NCI-H1105 (cell line): ENCODE measurements around the gene DGLUCY.
"Not testable (repeated sequence)": the region's sequence is repeated elsewhere in the genome, so short reads cannot be mapped to it uniquely, and the experiment has no call there.

Experiments used
- DNase-seq: peaks from one replicate; lab custom pipeline; 2025; lab: John Stamatoyannopoulos, UW

Gene DGLUCY

DNA sequence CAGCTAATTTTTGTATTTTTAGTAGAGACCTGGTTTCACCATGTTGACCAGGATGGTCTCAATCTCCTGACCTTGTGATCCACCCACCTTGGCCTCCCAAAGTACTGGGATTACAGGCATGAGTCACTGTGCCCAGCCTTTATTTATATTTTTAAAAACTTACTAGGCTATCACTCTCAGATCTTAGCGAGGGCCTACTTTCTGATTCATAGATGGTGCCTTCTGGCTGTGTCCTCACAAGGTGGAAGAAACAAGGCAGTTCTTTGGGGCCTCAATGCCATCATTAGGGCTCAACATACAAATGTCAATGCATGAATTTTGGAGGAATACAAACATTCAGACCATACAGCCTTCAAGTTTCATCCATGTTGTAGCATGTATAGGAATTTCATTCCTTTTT lies 2.4 kb upstream of the DGLUCY start:
- no peak for DNase-seq

DNA sequence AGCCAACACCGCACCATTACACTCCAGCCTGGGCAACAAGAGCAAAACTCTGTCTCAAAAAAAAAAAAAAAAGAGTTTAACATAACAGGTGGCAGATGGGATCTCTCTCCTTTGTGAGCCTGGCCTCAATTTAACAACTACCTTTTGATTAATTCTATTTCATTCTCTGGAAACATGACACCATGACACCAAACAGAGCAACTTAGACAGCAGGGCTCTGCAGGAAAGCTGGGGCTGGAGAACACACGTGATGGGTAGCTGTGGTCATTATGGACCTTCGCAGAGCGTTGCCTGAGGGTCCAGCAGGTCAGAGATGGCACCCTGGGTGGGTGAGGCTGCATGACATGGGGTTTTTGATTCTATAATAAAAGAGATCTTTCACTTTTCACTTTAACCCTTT lies 1.7 kb upstream of the DGLUCY start:
- no peak for DNase-seq

GRCh38 chr14:91114079-91115065 lies 499 bp downstream of the DGLUCY start:
- no peak for DNase-seq

GRCh38 chr14:91115986-91116770 lies 2.3 kb downstream of the DGLUCY start:
- no peak for DNase-seq

DNA sequence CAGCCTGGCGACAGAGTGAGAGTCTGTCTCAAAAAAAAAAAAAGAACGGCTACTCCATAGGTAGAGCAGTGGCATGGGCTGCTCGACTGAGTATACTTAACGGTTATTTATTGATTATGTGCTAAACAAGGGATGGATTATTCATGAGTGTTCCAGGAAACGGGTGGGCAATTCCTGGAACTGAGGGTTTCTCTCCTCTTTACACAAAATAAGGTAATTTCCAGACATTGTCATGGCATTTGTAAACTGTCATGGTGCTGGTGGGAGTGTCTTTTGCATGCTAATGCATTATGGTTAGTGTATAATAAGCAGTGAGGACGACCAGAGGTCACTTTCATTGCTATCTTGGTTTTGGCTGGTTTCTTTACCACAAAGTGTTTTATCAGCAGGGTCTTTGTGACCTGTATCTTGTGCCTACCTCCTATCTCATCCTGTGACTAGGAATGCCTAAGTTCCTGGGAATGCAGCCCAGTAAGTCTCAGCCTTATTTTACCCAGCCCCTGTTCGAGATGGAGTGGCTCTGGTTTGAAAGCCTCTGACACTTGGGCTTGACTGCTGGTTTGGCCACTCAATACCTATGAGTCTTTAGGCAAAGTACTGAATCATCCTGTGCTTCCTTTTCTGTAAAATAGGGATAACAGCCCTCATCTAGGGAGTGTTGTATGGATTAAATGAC lies 3.2 kb downstream of the DGLUCY start:
- no peak for DNase-seq

GRCh38 chr14:91117960-91118359 lies 4.1 kb downstream of the DGLUCY start:
- no peak for DNase-seq

- no peak for DNase-seq
Observed at GRCh38 chr14:91118511-91119068, 4.7 kb downstream of the DGLUCY start.

GRCh38 chr14:91119556-91120311 lies 5.9 kb downstream of the DGLUCY start:
- DNase-seq: no peak

DNA sequence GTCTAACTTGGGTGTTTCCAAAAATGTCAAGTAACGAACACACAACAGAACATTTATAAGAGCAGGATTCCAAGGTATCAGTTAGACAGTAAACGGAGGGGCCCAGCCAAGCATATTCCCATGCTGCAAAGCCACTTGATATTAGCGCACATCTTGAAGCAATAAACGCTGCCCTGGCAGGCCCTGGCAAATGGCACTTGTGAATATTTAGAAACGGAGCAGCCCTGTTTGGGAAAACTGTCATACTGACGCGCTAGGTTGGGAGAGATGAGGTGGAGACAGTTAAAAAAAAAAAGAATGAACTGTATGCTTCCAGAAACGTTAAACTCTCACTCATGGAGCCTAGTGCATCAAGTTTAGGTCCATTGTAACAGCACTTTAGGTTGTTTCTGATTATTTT lies 9.3 kb downstream of the DGLUCY start:
- DNase-seq: no peak

- not testable (repeated sequence) for DNase-seq
Observed at GRCh38 chr14:91124406-91125270, 10.8 kb downstream of the DGLUCY start.

GRCh38 chr14:91125271-91125660 lies 11.4 kb downstream of the DGLUCY start:
- DNase-seq: no peak

DNA sequence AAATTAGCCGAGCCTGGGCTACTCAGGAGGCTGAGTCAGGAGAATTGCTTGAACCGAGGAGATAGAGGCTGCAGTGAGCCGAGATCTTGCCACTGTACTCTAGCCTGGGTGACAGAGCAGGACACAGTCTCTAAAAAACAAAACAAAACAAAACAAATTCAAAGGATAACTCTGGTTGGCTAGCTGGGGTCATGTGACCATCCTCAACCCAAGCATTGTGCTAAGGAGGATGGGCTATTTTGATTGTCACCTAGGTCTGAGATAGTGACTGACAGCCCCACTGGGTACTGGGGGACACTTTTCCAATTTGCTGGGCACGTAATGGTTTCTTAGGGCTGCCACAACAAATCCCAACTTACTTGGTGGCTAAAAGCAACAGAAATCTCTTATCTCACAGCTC lies 11.9 kb downstream of the DGLUCY start:
- DNase-seq: no peak

DNA sequence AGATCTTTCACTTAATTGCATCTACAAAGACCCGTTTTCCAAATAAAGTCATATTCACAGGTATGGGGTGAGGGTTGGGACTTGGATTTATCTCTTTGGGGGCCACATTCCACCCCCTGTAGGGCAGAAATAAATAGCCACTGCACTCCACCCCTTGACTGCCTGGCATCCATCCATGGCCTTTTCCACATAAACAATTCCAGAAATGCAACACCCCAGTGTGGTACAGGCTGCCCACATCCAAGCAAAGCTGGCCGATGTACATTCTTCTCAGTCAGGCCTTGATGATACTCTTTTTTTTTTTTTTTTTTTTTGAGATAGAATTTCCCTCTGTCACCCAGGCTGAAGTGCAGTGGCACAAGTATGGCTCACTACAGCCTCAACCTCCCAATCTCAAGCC lies 12.9 kb downstream of the DGLUCY start:
- no peak for DNase-seq

GRCh38 chr14:91127401-91127801 lies 13.5 kb downstream of the DGLUCY start:
- DNase-seq: no peak

DNA sequence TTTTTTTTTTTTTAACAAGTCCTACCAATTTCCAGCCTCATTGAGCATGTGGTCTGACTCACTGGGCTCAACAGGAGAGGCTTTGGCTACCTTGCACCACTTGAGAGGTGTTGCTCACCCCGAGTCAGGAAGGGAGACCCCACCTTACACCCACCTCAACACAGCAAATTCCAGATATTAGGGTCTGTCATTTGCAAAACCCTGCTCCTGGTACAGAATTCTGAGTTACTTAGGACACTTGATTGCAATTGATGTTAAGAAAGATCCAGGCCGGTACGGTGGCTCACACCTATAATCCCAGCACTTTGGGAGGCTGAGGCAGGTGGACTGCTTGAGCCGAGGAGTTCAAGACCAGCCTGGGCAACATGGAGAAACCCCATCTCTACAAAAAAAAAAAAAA lies 14.1 kb downstream of the DGLUCY start:
- DNase-seq: no peak

DNA sequence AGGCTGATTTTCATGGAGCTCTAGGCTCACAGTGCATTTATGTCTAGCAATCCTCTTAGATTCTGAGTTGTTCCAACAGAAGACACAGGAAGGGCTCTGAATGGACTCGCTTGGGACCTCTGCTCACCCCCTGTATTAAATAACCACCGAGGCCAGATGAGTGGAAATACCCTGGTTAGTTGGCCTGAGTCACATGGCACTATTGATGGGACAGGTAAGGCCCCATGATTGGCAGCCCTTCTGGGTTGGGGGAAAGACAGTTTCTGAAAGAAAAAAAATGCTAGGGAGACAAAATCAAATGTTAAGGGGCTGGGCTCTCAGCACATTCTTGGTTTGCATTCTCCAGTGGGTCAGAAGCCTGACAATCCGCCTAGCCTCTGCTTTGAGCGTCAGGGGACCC lies 14.8 kb downstream of the DGLUCY start:
- DNase-seq: no peak

DNA sequence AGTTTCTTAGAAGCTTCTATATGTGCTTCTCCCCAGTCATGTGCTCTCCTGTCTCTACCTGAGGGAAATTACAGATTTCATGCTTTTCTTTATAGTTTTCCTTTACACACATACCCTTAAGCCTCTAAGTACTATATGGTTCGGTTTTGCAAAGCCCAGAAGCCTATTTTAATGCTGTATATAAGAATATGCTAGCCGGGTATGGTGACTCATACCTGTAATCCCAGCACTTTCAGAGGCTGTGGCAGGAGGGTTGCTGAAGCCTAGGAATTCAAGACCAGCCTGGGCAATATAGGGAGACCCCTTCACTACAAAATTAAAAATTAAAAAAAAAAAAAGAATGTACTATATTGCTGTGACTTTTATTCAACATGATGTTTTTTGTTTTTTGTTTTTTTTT lies 15.4 kb downstream of the DGLUCY start:
- no peak for DNase-seq

DNA sequence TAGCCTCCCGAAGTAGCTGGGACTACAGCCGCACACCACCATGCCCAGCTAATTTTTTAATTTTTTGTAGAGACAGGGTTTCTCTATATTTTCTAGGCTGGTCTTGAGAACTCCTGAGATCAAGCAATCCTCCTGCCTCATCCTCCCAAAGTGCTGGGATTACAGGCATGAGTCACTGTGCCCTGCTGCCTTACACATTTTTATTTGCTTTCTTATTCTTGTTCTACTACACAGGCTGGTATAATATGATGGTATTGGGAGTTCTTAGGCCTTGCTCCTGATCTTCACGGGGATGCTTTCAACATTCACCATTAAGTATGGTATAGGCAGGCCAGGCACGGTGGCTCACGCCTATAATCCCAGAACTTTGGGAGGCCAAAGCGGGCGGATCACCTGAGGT lies 21.2 kb downstream of the DGLUCY start:
- no peak for DNase-seq

GRCh38 chr14:91138511-91139359 lies 24.9 kb downstream of the DGLUCY start:
- DNase-seq: no peak

GRCh38 chr14:91139776-91140175 lies 25.9 kb downstream of the DGLUCY start:
- no peak for DNase-seq
